ENCODE data around the gene LAMA5. TPM values are rescaled to one million over a fixed set of nuclear protein-coding genes. Genes with fewer than 3 reads are reported as not detected.

The LAMA5 gene
- total RNA-seq, 4 donors from 2014 or later = 45.5 to 115 (median 62.5) TPM

- ATAC-seq (ENCODE audit: low FRiP score) (no peak), DNase-seq (ENCODE audit: low spot score) (no peak)
- TF ChIP-seq CTCF (IDR thresholded peaks at IDR 0.05) = no peak
Measured at GRCh38 chr20:62296724-62297448, 70.2 kb downstream of the LAMA5 start.

- no peak for DNase-seq (ENCODE audit: low spot score)
- TF ChIP-seq CTCF (IDR thresholded peaks at IDR 0.05) = no peak
- ATAC-seq (ENCODE audit: low FRiP score) = no peak
Measured at GRCh38 chr20:62294516-62294915, 72.6 kb downstream of the LAMA5 start.

- DNase-seq (ENCODE audit: low spot score) (no peak), ATAC-seq (ENCODE audit: low FRiP score) (no peak)
Measured at GRCh38 chr20:62293946-62294345, 73.2 kb downstream of the LAMA5 start.

GRCh38 chr20:62293111-62293784, 73.9 kb downstream of the LAMA5 start:
- ATAC-seq (ENCODE audit: low FRiP score) = no peak
- TF ChIP-seq CTCF (IDR thresholded peaks at IDR 0.05) = no peak
- DNase-seq (ENCODE audit: low spot score) = no peak

More at GRCh38 chr20:62293946-62294345, 73.2 kb downstream of the LAMA5 start:
- TF ChIP-seq CTCF (IDR thresholded peaks at IDR 0.05) = no peak

GRCh38 chr20:62292108-62292507, 75.0 kb downstream of the LAMA5 start:
- TF ChIP-seq CTCF (IDR thresholded peaks at IDR 0.05) = no peak
- DNase-seq (ENCODE audit: low spot score) = no peak
- ATAC-seq (ENCODE audit: low FRiP score) = no peak

GRCh38 chr20:62291251-62292066, 75.7 kb downstream of the LAMA5 start:
- no peak for TF ChIP-seq CTCF (IDR thresholded peaks at IDR 0.05)
- DNase-seq (ENCODE audit: low spot score) (no peak), ATAC-seq (ENCODE audit: low FRiP score) (peak; percentile 15)

Data from omental fat pad (tissue), 4 donors.